Osteocyte (in vitro differentiated cells): ENCODE measurements around the gene FBLN2. TPM values are rescaled to one million over a fixed set of nuclear protein-coding genes. Genes with fewer than 3 reads are reported as not detected.

Experiments
- DNase-seq: peaks from one replicate; pipeline ENCODE4 v3.0.0; 2021; ENCODE audit warnings: mixed read lengths; ENCODE audit not compliant: unreplicated experiment; ENCODE audit errors: extremely low spot score
- H3K27ac Mint-ChIP-seq: one replicate; pipeline ENCODE4 v1.8.0; 2021; ENCODE audit warnings: mild to moderate bottlenecking, mixed read lengths; ENCODE audit not compliant: unreplicated experiment
- H3K27me3 Mint-ChIP-seq: one replicate; pipeline ENCODE4 v1.8.0; 2021; ENCODE audit warnings: mixed read lengths; ENCODE audit not compliant: unreplicated experiment
- H3K36me3 Mint-ChIP-seq: one replicate; pipeline ENCODE4 v1.8.0; 2021; ENCODE audit warnings: mixed read lengths; ENCODE audit not compliant: unreplicated experiment
- H3K4me1 Mint-ChIP-seq: one replicate; pipeline ENCODE4 v1.8.0; 2021; ENCODE audit warnings: mixed read lengths; ENCODE audit not compliant: unreplicated experiment
- H3K4me3 Mint-ChIP-seq: one replicate; pipeline ENCODE4 v1.8.0; 2021; ENCODE audit warnings: mild to moderate bottlenecking, moderate library complexity, mixed read lengths; ENCODE audit not compliant: unreplicated experiment
- H3K9me3 Mint-ChIP-seq: one replicate; pipeline ENCODE4 v1.8.0; 2021; ENCODE audit warnings: mixed read lengths; ENCODE audit not compliant: unreplicated experiment
- total RNA-seq: library from RNA; stranded (reverse); gene quantifications from 2 replicates; pipeline ENCODE4 v1.2.1, GENCODE V29; 2021
- TF ChIP-seq, protein P1 (sequence below): fragments of 200-600 bp; sonication (generic); IDR thresholded peaks from 2 replicates; pipeline ENCODE4 v1.5.0; 2021; ENCODE audit warnings: antibody characterized with exemption, mild to moderate bottlenecking, moderate library complexity

Gene FBLN2
- total RNA-seq, 1 donor from 2014 or later = 215 TPM

GRCh38 chr3:13663781-13664535 is 115.0 kb downstream of the FBLN2 start:
- peaks cover 10% of the 10 kb centered on the region for H3K27me3 Mint-ChIP-seq
- H3K36me3 Mint-ChIP-seq = no peaks in the 10 kb centered on the region
- no peaks in the 10 kb centered on the region for H3K4me1 Mint-ChIP-seq
- TF ChIP-seq, protein P1, sequence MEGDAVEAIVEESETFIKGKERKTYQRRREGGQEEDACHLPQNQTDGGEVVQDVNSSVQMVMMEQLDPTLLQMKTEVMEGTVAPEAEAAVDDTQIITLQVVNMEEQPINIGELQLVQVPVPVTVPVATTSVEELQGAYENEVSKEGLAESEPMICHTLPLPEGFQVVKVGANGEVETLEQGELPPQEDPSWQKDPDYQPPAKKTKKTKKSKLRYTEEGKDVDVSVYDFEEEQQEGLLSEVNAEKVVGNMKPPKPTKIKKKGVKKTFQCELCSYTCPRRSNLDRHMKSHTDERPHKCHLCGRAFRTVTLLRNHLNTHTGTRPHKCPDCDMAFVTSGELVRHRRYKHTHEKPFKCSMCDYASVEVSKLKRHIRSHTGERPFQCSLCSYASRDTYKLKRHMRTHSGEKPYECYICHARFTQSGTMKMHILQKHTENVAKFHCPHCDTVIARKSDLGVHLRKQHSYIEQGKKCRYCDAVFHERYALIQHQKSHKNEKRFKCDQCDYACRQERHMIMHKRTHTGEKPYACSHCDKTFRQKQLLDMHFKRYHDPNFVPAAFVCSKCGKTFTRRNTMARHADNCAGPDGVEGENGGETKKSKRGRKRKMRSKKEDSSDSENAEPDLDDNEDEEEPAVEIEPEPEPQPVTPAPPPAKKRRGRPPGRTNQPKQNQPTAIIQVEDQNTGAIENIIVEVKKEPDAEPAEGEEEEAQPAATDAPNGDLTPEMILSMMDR = no peak
- H3K27ac Mint-ChIP-seq = no peak overlapping the region
- H3K9me3 Mint-ChIP-seq = no peaks in the 10 kb centered on the region
- H3K4me3 Mint-ChIP-seq = no peak overlapping the region
- no peak for DNase-seq

- DNase-seq = no peak
- Mint-ChIP-seq H3K4me3 (no peak overlapping the region), H3K27ac (no peak overlapping the region), H3K27me3 (peaks cover 4% of the 10 kb centered on the region), H3K4me1 (no peaks in the 10 kb centered on the region), H3K36me3 (no peaks in the 10 kb centered on the region), H3K9me3 (no peaks in the 10 kb centered on the region)
- TF ChIP-seq, protein P1 = no peak
Observed at GRCh38 chr3:13665582-13666226, 116.8 kb downstream of the FBLN2 start.

- Mint-ChIP-seq H3K9me3 (no peaks in the 10 kb centered on the region), H3K27me3 (peaks cover 5% of the 10 kb centered on the region), H3K4me1 (no peaks in the 10 kb centered on the region), H3K36me3 (no peaks in the 10 kb centered on the region), H3K4me3 (no peak overlapping the region), H3K27ac (no peak overlapping the region)
- TF ChIP-seq, protein P1 = no peak
- DNase-seq = no peak
Observed at GRCh38 chr3:13666227-13666619, 117.3 kb downstream of the FBLN2 start.

GRCh38 chr3:13666781-13667709 is 118.1 kb downstream of the FBLN2 start:
- H3K4me1 Mint-ChIP-seq = no peaks in the 10 kb centered on the region
- TF ChIP-seq, protein P1 = no peak
- no peaks in the 10 kb centered on the region for H3K36me3 Mint-ChIP-seq
- no peaks in the 10 kb centered on the region for H3K9me3 Mint-ChIP-seq
- no peak for DNase-seq
- no peak overlapping the region for H3K27ac Mint-ChIP-seq
- H3K4me3 Mint-ChIP-seq = no peak overlapping the region
- peaks cover 12% of the 10 kb centered on the region for H3K27me3 Mint-ChIP-seq
